ENCODE measurements around the gene WDR64.

DNA sequence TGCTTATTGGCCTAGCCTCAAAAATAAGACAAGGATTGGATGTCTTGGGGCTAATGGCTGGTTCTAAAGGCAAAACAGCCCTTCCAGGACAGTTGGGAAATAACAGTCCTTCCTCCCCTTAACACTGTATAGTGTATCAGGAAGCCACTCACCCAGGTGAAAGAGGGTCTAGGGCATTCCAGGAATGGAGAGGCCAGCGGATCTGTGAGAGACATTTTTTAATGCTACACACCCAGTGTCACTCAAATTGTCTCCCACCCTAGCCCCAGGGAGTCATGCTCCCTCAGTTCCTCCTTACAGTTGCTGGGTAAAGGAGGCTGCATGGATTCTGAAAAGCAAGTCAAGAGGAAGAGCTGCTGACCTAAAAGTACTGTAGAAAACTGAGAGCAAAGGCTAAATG lies 171.8 kb downstream of the WDR64 start:
- TF ChIP-seq, protein P1, sequence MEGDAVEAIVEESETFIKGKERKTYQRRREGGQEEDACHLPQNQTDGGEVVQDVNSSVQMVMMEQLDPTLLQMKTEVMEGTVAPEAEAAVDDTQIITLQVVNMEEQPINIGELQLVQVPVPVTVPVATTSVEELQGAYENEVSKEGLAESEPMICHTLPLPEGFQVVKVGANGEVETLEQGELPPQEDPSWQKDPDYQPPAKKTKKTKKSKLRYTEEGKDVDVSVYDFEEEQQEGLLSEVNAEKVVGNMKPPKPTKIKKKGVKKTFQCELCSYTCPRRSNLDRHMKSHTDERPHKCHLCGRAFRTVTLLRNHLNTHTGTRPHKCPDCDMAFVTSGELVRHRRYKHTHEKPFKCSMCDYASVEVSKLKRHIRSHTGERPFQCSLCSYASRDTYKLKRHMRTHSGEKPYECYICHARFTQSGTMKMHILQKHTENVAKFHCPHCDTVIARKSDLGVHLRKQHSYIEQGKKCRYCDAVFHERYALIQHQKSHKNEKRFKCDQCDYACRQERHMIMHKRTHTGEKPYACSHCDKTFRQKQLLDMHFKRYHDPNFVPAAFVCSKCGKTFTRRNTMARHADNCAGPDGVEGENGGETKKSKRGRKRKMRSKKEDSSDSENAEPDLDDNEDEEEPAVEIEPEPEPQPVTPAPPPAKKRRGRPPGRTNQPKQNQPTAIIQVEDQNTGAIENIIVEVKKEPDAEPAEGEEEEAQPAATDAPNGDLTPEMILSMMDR (conservative IDR thresholded peaks at IDR 0.05; ENCODE audit: low read depth, low read length): no peak
- TF ChIP-seq CEBPB (IDR thresholded peaks at IDR 0.05; ENCODE audit: low read depth, low read length) (no peak), RAD21 (IDR thresholded peaks at IDR 0.05; ENCODE audit: low read length) (no peak), MAZ (IDR thresholded peaks at IDR 0.05; ENCODE audit: borderline replicate concordance, low read depth, low read length) (no peak), POLR2A (IDR thresholded peaks at IDR 0.05; ENCODE audit: low read depth, low read length) (no peak), SMC3 (IDR thresholded peaks at IDR 0.05; ENCODE audit: low read depth, low read length) (no peak), CHD1 (IDR thresholded peaks at IDR 0.05; ENCODE audit: low read depth, low read length) (no peak)
